ENCODE measurements around the gene USP17L13. TPM values are rescaled to one million over a fixed set of nuclear protein-coding genes. Genes with fewer than 3 reads are reported as not detected.
"Not testable (repeated sequence)": the region's sequence is repeated elsewhere in the genome, so short reads cannot be mapped to it uniquely, and the experiment has no call there.

Gene USP17L13
- total RNA-seq, 4 donors from 2014 or later: not detected

DNA sequence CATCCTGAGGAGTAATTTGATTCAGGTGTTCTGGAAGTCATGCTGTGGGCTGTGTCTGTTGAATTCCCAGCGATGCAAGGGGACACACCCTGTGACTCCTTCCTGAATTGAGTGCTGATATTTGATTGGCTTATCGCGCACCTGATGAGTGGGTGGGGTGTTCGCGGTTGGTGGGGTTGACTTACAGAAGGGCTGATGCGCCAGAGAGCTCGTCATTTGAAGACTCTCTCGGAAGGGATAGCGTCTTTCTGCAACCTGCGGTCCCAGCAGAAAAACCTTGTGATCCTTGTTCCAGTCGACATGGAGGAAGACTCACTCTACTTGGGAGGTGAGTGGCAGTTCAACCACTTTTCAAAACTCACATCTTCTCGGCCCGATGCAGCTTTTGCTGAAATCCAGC is 37.9 kb downstream of the USP17L13 start, which contains the start of gene USP17L21:
USP17L21 (plus strand) TSS at position 301 of the 400 bp plus-strand sequence; CDS start at position 301, 0 bp downstream.
- no CpG with 5 or more reads among the region's 13 CpGs for WGBS

DNA sequence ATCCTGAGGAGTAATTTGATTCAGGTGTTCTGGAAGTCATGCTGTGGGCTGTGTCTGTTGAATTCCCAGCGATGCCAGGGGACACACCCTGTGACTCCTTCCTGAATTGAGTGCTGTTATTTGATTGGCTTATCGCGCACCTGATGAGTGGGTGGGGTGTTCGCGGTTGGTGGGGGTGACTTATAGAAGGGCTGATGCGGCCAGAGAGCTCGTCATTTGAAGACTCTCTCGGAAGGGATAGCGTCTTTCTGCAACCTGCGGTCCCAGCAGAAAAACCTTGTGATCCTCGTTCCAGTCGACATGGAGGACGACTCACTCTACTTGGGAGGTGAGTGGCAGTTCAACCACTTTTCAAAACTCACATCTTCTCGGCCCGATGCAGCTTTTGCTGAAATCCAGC is 42.6 kb downstream of the USP17L13 start, which contains the start of gene USP17L22:
USP17L22 (plus strand) TSS at position 301 of the 400 bp plus-strand sequence; CDS start at position 301, 0 bp downstream.
- WGBS: no CpG with 5 or more reads among the region's 15 CpGs
- H3K4me3 ChIP-seq; H3K4me1 ChIP-seq; intact Hi-C loops (cut with DNase I); H3K36me3 ChIP-seq; H3K9me3 ChIP-seq; H3K27ac ChIP-seq (replicated peaks in 1 of 4); H3K27me3 ChIP-seq; DNase-seq (ENCODE audit: extremely low spot score): not testable (repeated sequence)

More for the DNA sequence above, 37.9 kb downstream of the USP17L13 start, which contains the start of gene USP17L21:
- H3K27me3 ChIP-seq; H3K4me3 ChIP-seq; H3K27ac ChIP-seq (replicated peaks in 1 of 4); H3K9me3 ChIP-seq; H3K4me1 ChIP-seq; H3K36me3 ChIP-seq; intact Hi-C loops (cut with DNase I); DNase-seq (ENCODE audit: extremely low spot score): not testable (repeated sequence)

DNA sequence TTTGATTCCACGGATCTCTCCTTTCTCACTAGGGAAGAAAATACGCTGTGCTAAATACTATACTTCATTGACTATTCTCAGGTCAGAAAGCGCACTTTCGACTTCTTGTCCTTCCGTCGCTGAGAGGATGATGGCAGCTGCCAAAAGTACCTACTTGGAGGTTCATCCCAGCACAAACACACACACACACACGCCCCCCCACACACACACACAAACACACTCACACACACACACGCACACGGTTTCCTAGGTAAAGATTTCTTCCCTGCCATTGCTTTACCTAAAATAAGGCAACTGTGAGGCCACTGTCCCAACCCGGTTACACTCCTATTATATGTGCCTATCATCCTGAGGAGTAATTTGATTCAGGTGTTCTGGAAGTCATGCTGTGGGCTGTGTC is 47.0 kb downstream of the USP17L13 start:
- H3K36me3 ChIP-seq; intact Hi-C loops (cut with DNase I); H3K27me3 ChIP-seq; DNase-seq (ENCODE audit: extremely low spot score); H3K9me3 ChIP-seq; H3K27ac ChIP-seq (replicated peaks in 1 of 4); H3K4me1 ChIP-seq; H3K4me3 ChIP-seq: not testable (repeated sequence)
- WGBS: 91% methylated on average over 8 of the region's 10 CpGs

Other genes starting within 250 kb of the USP17L13 start
- gene FAM90A26, start 54.5 kb upstream of the USP17L13 start, total RNA-seq: not detected
- gene USP17L10, start 14.2 kb upstream of the USP17L13 start, total RNA-seq: not detected
- not detected for gene USP17L11, start 9.5 kb upstream of the USP17L13 start, total RNA-seq
- not detected for gene USP17L12, start 4.7 kb upstream of the USP17L13 start, total RNA-seq
- not detected for gene USP17L15, start 9.5 kb downstream of the USP17L13 start, total RNA-seq
- gene USP17L17, start 19.0 kb downstream of the USP17L13 start, total RNA-seq: not detected
- not detected for gene USP17L18, start 23.7 kb downstream of the USP17L13 start, total RNA-seq
- not detected for gene USP17L19, start 28.5 kb downstream of the USP17L13 start, total RNA-seq
- gene USP17L20, start 33.2 kb downstream of the USP17L13 start, total RNA-seq: not detected
- not detected for gene USP17L21, start 38.0 kb downstream of the USP17L13 start, total RNA-seq
- not detected for gene USP17L22, start 42.7 kb downstream of the USP17L13 start, total RNA-seq
- gene USP17L24, start 100.3 kb downstream of the USP17L13 start, total RNA-seq: not detected
- gene USP17L25, start 105.0 kb downstream of the USP17L13 start, total RNA-seq: not detected
- gene USP17L26, start 109.8 kb downstream of the USP17L13 start, total RNA-seq: not detected
- gene USP17L5, start 114.5 kb downstream of the USP17L13 start, total RNA-seq: not detected
- gene USP17L27, start 119.3 kb downstream of the USP17L13 start, total RNA-seq: not detected
- not detected for gene USP17L28, start 124.0 kb downstream of the USP17L13 start, total RNA-seq
- gene USP17L29, start 128.7 kb downstream of the USP17L13 start, total RNA-seq: not detected
- gene USP17L30, start 138.2 kb downstream of the USP17L13 start, total RNA-seq: not detected
- gene DEFB131A, start 219.5 kb downstream of the USP17L13 start, total RNA-seq: not detected

Measured in esophagus muscularis mucosa (tissue), 4 donors.